MCF 10A (cell line): ENCODE measurements around the gene SLC8A2. TPM values are rescaled to one million over a fixed set of nuclear protein-coding genes. Genes with fewer than 3 reads are reported as not detected.
A peak's percentile ranks its signal among the peaks of the same experiment; 100 is the strongest.

Experiments
- BruUV-seq: library from RNA; stranded (reverse); fragments of 400-500 nt; replicated peaks from 2 replicates; lab custom pipeline; 2021; lab: Mats Ljungman, UMichigan
- CTCF ChIA-PET: fragments of 300-600 bp; sonication (Branson Sonifier 250); formaldehyde crosslinking; extraction: SDS; loops from one replicate; lab custom pipeline; 2021; ENCODE audit warnings: antibody characterized with exemption, inconsistent platforms; lab: Yijun Ruan, JAX
- POLR2A ChIA-PET: fragments of 300-600, 350-650 bp; sonication (Branson Sonifier 250); formaldehyde crosslinking; extraction: SDS; loops from one replicate; lab custom pipeline; 2020; ENCODE audit warnings: antibody characterized with exemption, inconsistent platforms; lab: Yijun Ruan, JAX
- DNase-seq: peaks from one replicate; pipeline ENCODE4 v3.0.0-alpha.2; 2018; ENCODE audit not compliant: unreplicated experiment
- H3K27ac Mint-ChIP-seq: one replicate; pipeline ENCODE4 v1.8.0; 2022; ENCODE audit warnings: mild to moderate bottlenecking, low read depth, mixed read lengths; ENCODE audit not compliant: unreplicated experiment
- H3K27me3 Mint-ChIP-seq: one replicate; pipeline ENCODE4 v1.8.0; 2022; ENCODE audit warnings: mixed read lengths; ENCODE audit not compliant: insufficient read depth, unreplicated experiment
- H3K36me3 Mint-ChIP-seq: one replicate; pipeline ENCODE4 v1.8.0; 2022; ENCODE audit warnings: mild to moderate bottlenecking, moderate library complexity, mixed read lengths; ENCODE audit not compliant: insufficient read depth, unreplicated experiment
- H3K4me1 Mint-ChIP-seq: one replicate; pipeline ENCODE4 v1.8.0; 2022; ENCODE audit warnings: mixed read lengths; ENCODE audit not compliant: insufficient read depth, unreplicated experiment
- H3K4me3 Mint-ChIP-seq: one replicate; pipeline ENCODE4 v1.8.0; 2022; ENCODE audit warnings: mild to moderate bottlenecking, moderate library complexity, mixed read lengths; ENCODE audit not compliant: unreplicated experiment
- H3K9me3 Mint-ChIP-seq: one replicate; pipeline ENCODE4 v1.8.0; 2022; ENCODE audit warnings: mixed read lengths; ENCODE audit not compliant: unreplicated experiment
- CTCF ChIP-seq: fragments of 200-600 bp; IDR thresholded peaks from one replicate; pipeline ENCODE4 v1.8.0; 2022; ENCODE audit warnings: antibody characterized with exemption, mild to moderate bottlenecking; ENCODE audit not compliant: unreplicated experiment
- intact Hi-C: fragments of 100-400 bp; cut with micrococcal nuclease; formaldehyde crosslinking; loops from 2 replicates; pipeline ENCODE4 v1.14.1; 2022
- total RNA-seq: library from RNA; stranded (reverse); gene quantifications from 2 replicates; pipeline ENCODE4 v1.2.3, GENCODE V29; 2022

SLC8A2 gene
- total RNA-seq, 1 experiment from 2014 or later, result not detected

GRCh38 chr19:47512948-47513319, 41.2 kb upstream of the SLC8A2 start:
- no peaks in the 10 kb centered on the region for H3K27me3 Mint-ChIP-seq
- peaks cover 47% of the 10 kb centered on the region for H3K4me1 Mint-ChIP-seq
- POLR2A ChIA-PET, result interaction anchor here (0.7 to 3.7 kb wide), 3 partner anchors 20 to 97 kb away, joined by 3 to 24 read pairs (median 23); no protein-coding TSS in a partner anchor
- CTCF ChIA-PET, result no interaction called here
- intact Hi-C loops, result loop anchor here (10.0 kb wide), 1 partner anchor 152 kb away; no protein-coding TSS in a partner anchor
- peak overlapping the region; percentile 100 for H3K27ac Mint-ChIP-seq
- peak overlapping the region; percentile 99 for H3K4me3 Mint-ChIP-seq
- DNase-seq, result no peak
- H3K9me3 Mint-ChIP-seq, result no peaks in the 10 kb centered on the region
- TF ChIP-seq CTCF, result no peak
- peaks cover 7% of the 10 kb centered on the region for H3K36me3 Mint-ChIP-seq
- BruUV-seq, result no TSS peak

DNA sequence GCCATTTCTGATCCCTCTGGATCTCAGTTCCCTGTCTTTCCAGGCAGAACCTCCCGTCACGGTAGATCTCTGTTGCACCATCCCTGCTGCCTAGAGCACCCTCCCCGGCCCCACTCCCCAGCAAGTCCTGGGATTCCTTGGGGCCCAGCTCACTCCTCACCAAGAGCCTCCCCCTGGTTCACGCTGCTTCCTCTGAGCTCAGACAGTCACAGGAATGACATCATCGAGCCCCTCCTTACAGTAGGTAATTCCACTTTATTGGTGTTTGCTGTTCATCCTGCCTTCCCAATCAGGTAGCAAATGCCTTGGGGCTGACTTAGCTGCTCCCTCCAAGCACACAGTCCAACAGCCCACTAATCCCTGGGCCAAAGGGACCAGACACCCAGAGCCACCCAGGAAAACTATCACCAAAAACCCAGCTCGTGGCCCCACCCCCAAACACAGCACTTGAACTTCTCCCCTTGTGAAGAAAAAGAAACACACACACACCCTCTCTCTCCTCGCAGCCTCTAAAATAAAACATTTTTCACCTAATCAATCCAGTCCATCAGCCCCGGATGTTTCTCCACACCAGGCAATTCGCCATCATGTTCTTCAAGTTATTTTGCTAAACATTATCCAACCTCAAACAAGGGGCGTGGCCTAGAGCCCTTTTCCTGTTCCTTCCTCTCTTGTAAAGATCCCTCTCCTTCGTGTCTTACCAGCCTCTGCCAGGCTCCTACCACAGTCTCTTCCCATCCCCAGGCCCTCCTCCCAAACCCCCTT, 40.7 kb upstream of the SLC8A2 start:
- Mint-ChIP-seq H3K27ac (peak overlapping the region; percentile 100), H3K4me3 (peak overlapping the region; percentile 99), H3K9me3 (no peaks in the 10 kb centered on the region), H3K4me1 (peaks cover 47% of the 10 kb centered on the region), H3K27me3 (no peaks in the 10 kb centered on the region), H3K36me3 (peaks cover 7% of the 10 kb centered on the region)
- ChIA-PET POLR2A (interaction anchor here (0.7 to 3.6 kb wide), 4 partner anchors 86 to 184 kb away, joined by 3 to 24 read pairs (median 4); no protein-coding TSS in a partner anchor), CTCF (interaction anchor here (0.6 kb wide), 2 partner anchors 104 to 273 kb away, joined by 3 to 4 read pairs; no protein-coding TSS in a partner anchor)
- intact Hi-C loops, result loop anchor here (10.0 kb wide), 1 partner anchor 152 kb away; no protein-coding TSS in a partner anchor
- BruUV-seq, result no TSS peak
- no peak for TF ChIP-seq CTCF
- DNase-seq, result peak; percentile 32

GRCh38 chr19:47511681-47512080, 40.0 kb upstream of the SLC8A2 start:
- intact Hi-C loops, result loop anchor here (10.0 kb wide), 1 partner anchor 153 kb away; no protein-coding TSS in a partner anchor
- no peak for TF ChIP-seq CTCF
- peaks cover 7% of the 10 kb centered on the region for H3K36me3 Mint-ChIP-seq
- ChIA-PET CTCF (interaction anchor here (0.5 kb wide), 1 partner anchor 187 kb away, joined by 3 read pairs; no protein-coding TSS in a partner anchor), POLR2A (interaction anchor here (0.7 to 3.6 kb wide), 7 partner anchors 27 to 184 kb away, joined by 3 to 24 read pairs (median 4); partner anchors contain the start of gene KPTN)
- peak overlapping the region; percentile 99 for H3K4me3 Mint-ChIP-seq
- no peaks in the 10 kb centered on the region for H3K27me3 Mint-ChIP-seq
- no TSS peak for BruUV-seq
- no peak for DNase-seq
- peak overlapping the region; percentile 100 for H3K27ac Mint-ChIP-seq
- H3K4me1 Mint-ChIP-seq, result peaks cover 47% of the 10 kb centered on the region
- H3K9me3 Mint-ChIP-seq, result no peaks in the 10 kb centered on the region

- DNase-seq, result no peak
These were observed 39.4 kb upstream of the SLC8A2 start for GRCh38 chr19:47511128-47511517.

More at GRCh38 chr19:47511128-47511517, 39.4 kb upstream of the SLC8A2 start:
- H3K4me3 Mint-ChIP-seq, result no peak overlapping the region
- H3K4me1 Mint-ChIP-seq, result peaks cover 47% of the 10 kb centered on the region
- peaks cover 7% of the 10 kb centered on the region for H3K36me3 Mint-ChIP-seq
- POLR2A ChIA-PET, result interaction anchor here (0.7 to 3.6 kb wide), 9 partner anchors 27 to 202 kb away, joined by 3 to 24 read pairs (median 5); partner anchors contain the start of genes EHD2 and KPTN
- H3K27me3 Mint-ChIP-seq, result no peaks in the 10 kb centered on the region
- BruUV-seq, result no TSS peak
- no peak overlapping the region for H3K27ac Mint-ChIP-seq
- TF ChIP-seq CTCF, result no peak
- CTCF ChIA-PET, result interaction anchor here (0.5 to 1.7 kb wide), 4 partner anchors 78 to 188 kb away, joined by 3 to 4 read pairs (median 3); no protein-coding TSS in a partner anchor
- H3K9me3 Mint-ChIP-seq, result no peaks in the 10 kb centered on the region
- intact Hi-C loops, result loop anchor here (10.0 kb wide), 1 partner anchor 154 kb away; no protein-coding TSS in a partner anchor
